HEK293 (cell line): Measurements from ENCODE around the gene FIBCD1.

Experiments
- CTCF ChIA-PET: fragments of 350-600 bp; formaldehyde crosslinking; extraction: SDS; loops from one replicate; lab custom pipeline; 2021; ENCODE audit warnings: antibody characterized with exemption; lab: Yijun Ruan, JAX
- POLR2A ChIA-PET: fragments of 300-600 bp; formaldehyde crosslinking; extraction: SDS; loops from one replicate; lab custom pipeline; 2020; ENCODE audit warnings: antibody characterized with exemption, inconsistent platforms; lab: Yijun Ruan, JAX
- H3K27ac ChIP-seq: fragments of 200-500 bp; sonication (Bioruptor generic); 2 replicates; pipeline ENCODE4 v1.5.1; 2014; ENCODE audit warnings: low read depth, low read length, control low read depth, inconsistent platforms; ENCODE audit errors: extremely low read depth
- H3K36me3 ChIP-seq, 2 experiments: fragments of 200-500 bp in 1 of 2; sonication (Bioruptor generic) in 1 of 2; 1 replicate in 1 of 2; 2 replicates in 1 of 2; pipeline ENCODE4 v1.5.1; 2014 to 2017; ENCODE audit warnings: inconsistent platforms in 2 of 2, low read length in 2 of 2; ENCODE audit not compliant: control insufficient read depth in 2 of 2, insufficient read depth in 1 of 2
- H3K4me1 ChIP-seq: fragments of 200-500 bp; sonication (Bioruptor generic); 2 replicates; pipeline ENCODE4 v1.5.1; 2014; ENCODE audit warnings: mild to moderate bottlenecking, low read length, inconsistent platforms; ENCODE audit not compliant: control insufficient read depth, insufficient read depth
- H3K4me3 ChIP-seq: 2 replicates; pipeline ENCODE4 v1.5.1; 2011; ENCODE audit warnings: low read depth, mild to moderate bottlenecking, control low read depth, low read length, moderate library complexity
- H3K9me3 ChIP-seq: fragments of 200-500 bp; sonication (Bioruptor generic); 2 replicates; pipeline ENCODE4 v1.5.1; 2014; ENCODE audit warnings: low read depth, low read length, inconsistent platforms; ENCODE audit not compliant: control insufficient read depth, insufficient read depth
- BCL11A ChIP-seq: fragments of 450-650 bp; formaldehyde crosslinking; IDR thresholded peaks from 2 replicates; pipeline ENCODE4 v1.5.1; 2016; ENCODE audit warnings: low read depth, missing biosample characterization, missing genetic modification characterization
- FEZF1 ChIP-seq: fragments of 450-650 bp; formaldehyde crosslinking; IDR thresholded peaks from 2 replicates; pipeline ENCODE4 v1.5.1; 2016; ENCODE audit warnings: missing biosample characterization, missing genetic modification characterization
- HIC1 ChIP-seq: fragments of 450-650 bp; formaldehyde crosslinking; IDR thresholded peaks from 2 replicates; pipeline ENCODE4 v1.5.1; 2016; ENCODE audit warnings: missing biosample characterization, missing genetic modification characterization
- HOXC10 ChIP-seq: sonication (generic); formaldehyde crosslinking; IDR thresholded peaks from 2 replicates; pipeline ENCODE4 v1.8.1; 2023; ENCODE audit warnings: mild to moderate bottlenecking, missing genetic modification reagents
- WT1 ChIP-seq: fragments of 450-650 bp; formaldehyde crosslinking; IDR thresholded peaks from 2 replicates; pipeline ENCODE4 v1.5.1; 2016; ENCODE audit warnings: missing biosample characterization, missing genetic modification characterization
- ZBTB17 ChIP-seq: fragments of 450-650 bp; formaldehyde crosslinking; IDR thresholded peaks from 2 replicates; pipeline ENCODE4 v1.5.1; 2016; ENCODE audit warnings: missing biosample characterization, missing genetic modification characterization
- ZBTB21 ChIP-seq: fragments of 450-650 bp; formaldehyde crosslinking; IDR thresholded peaks from 2 replicates; pipeline ENCODE4 v1.5.1; 2017; ENCODE audit warnings: missing biosample characterization, missing genetic modification characterization
- ZNF114 ChIP-seq: fragments of 450-650 bp; formaldehyde crosslinking; IDR thresholded peaks from 2 replicates; pipeline ENCODE4 v1.5.0; 2017; ENCODE audit warnings: missing biosample characterization, missing genetic modification characterization
- ZNF19 ChIP-seq: fragments of 450-650 bp; formaldehyde crosslinking; IDR thresholded peaks from 2 replicates; pipeline ENCODE4; 2016; ENCODE audit warnings: missing biosample characterization, missing genetic modification characterization, low read depth
- ZNF48 ChIP-seq: fragments of 450-650 bp; formaldehyde crosslinking; IDR thresholded peaks from 2 replicates; pipeline ENCODE4 v1.5.1; 2016; ENCODE audit warnings: missing biosample characterization, missing genetic modification characterization
- ZNF544 ChIP-seq: fragments of 450-650 bp; formaldehyde crosslinking; IDR thresholded peaks from 2 replicates; pipeline ENCODE4 v1.5.0; 2017; ENCODE audit warnings: missing biosample characterization, missing genetic modification characterization
- ZNF548 ChIP-seq: fragments of 450-650 bp; formaldehyde crosslinking; IDR thresholded peaks from 2 replicates; pipeline ENCODE4 v1.5.1; 2016; ENCODE audit warnings: missing biosample characterization, missing genetic modification characterization
- ZNF549 ChIP-seq: fragments of 450-650 bp; IDR thresholded peaks from 2 replicates; pipeline ENCODE4 v1.5.1; 2018; ENCODE audit warnings: missing biosample characterization, missing genetic modification characterization, mild to moderate bottlenecking, inconsistent platforms, moderate library complexity
- ZNF560 ChIP-seq: fragments of 450-650 bp; formaldehyde crosslinking; IDR thresholded peaks from 2 replicates; pipeline ENCODE4 v1.5.1; 2017; ENCODE audit warnings: missing biosample characterization, missing genetic modification characterization, borderline replicate concordance
- ZNF623 ChIP-seq: fragments of 450-650 bp; formaldehyde crosslinking; IDR thresholded peaks from 2 replicates; pipeline ENCODE4 v1.5.1; 2016; ENCODE audit warnings: missing biosample characterization, missing genetic modification characterization
- ZNF707 ChIP-seq: fragments of 450-650 bp; formaldehyde crosslinking; IDR thresholded peaks from 2 replicates; pipeline ENCODE4 v1.5.1; 2016; ENCODE audit warnings: missing biosample characterization, missing genetic modification characterization
- ZNF777 ChIP-seq: fragments of 450-650 bp; formaldehyde crosslinking; IDR thresholded peaks from 2 replicates; pipeline ENCODE4 v1.5.1; 2017; ENCODE audit warnings: missing biosample characterization, missing genetic modification characterization, borderline replicate concordance
- ZNF792 ChIP-seq: fragments of 450-650 bp; formaldehyde crosslinking; IDR thresholded peaks from 2 replicates; pipeline ENCODE4 v1.5.1; 2016; ENCODE audit warnings: missing biosample characterization, missing genetic modification characterization
- TF ChIP-seq, protein P1 (sequence below): fragments of 450-650 bp; formaldehyde crosslinking; IDR thresholded peaks from 2 replicates; pipeline ENCODE4 v1.5.1; 2016; ENCODE audit warnings: missing biosample characterization, missing genetic modification characterization
- TF ChIP-seq, protein P2 (sequence below): fragments of 450-650 bp; formaldehyde crosslinking; IDR thresholded peaks from 2 replicates; pipeline ENCODE4 v1.5.1; 2016; ENCODE audit warnings: missing biosample characterization, missing genetic modification characterization

Gene FIBCD1

DNA sequence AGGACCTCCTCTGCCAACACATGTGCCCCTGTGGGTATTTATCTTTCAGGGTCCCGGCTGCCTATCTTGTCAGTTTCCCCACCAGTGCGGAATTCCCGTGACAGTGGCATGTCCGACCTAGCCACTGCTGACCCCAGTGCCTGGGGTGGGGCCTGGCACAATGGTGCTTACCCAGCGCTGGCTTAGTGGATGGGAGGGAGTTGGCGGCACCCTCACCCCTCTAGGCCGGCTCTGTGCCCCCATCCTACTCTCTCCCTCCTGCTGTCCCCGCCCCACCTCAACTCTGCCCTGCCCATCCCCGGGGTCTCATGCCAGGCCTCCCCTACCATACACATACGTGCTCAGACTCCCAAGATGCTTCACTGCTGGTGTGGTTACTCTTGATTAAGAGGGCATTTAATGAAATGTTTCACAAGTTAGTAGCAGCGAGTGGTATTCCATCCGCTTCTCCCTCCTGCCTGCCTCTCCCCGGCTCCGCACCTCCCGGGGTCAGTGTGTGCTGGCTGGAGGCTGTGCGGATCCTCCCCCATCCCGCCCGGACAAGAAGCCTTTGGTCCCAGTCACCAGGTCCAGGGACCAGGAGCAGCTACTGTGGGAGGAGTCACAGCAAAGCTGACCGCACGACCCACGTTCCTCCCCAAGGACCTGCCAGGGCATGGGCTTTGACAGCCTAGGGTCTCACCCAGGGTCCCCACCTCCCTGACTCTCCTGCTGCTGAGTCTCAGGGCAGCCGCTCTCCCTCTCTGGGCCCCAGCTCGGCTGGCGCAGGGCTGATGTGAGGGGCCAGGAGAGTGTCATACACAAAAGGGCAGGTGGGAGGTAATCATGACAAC is 32.9 kb downstream of the FIBCD1 start:
- TF ChIP-seq ZBTB17 (tag by site-specific recombination) (no peak), ZNF777 (no peak), WT1 (tag by site-specific recombination) (no peak), BCL11A (tag by site-specific recombination) (no peak), ZNF792 (no peak), ZNF544 (tag by site-specific recombination) (no peak), ZNF48 (tag by site-specific recombination) (no peak), ZNF19 (tag by site-specific recombination) (no peak), ZBTB21 (tag by site-specific recombination) (no peak), ZNF114 (tag by site-specific recombination) (no peak), ZNF548 (no peak), ZNF560 (tag by site-specific recombination) (no peak), ZNF549 (tag by site-specific recombination) (no peak), FEZF1 (tag by site-specific recombination) (no peak), ZNF623 (no peak)
- ChIA-PET POLR2A (interaction anchor here (0.5 kb wide), 1 partner anchor 188 kb away, joined by 4 read pairs; no protein-coding TSS in a partner anchor), CTCF (interaction anchor here (1.3 kb wide), 1 partner anchor 92 kb away, joined by 4 read pairs; no protein-coding TSS in a partner anchor)
- Histone ChIP-seq H3K4me1 (no peaks in the 10 kb centered on the region), H3K36me3 (no peaks in the 10 kb centered on the region), H3K4me3 (no peak overlapping the region), H3K27ac (no peak overlapping the region), H3K9me3 (no peaks in the 10 kb centered on the region)

- ChIA-PET POLR2A (no interaction called here), CTCF (interaction anchor here (1.0 to 1.3 kb wide), 3 partner anchors 35 to 93 kb away, joined by 3 to 4 read pairs (median 3); no protein-coding TSS in a partner anchor)
- no peaks in the 10 kb centered on the region for H3K36me3 ChIP-seq
- no peak overlapping the region for H3K27ac ChIP-seq
- H3K4me3 ChIP-seq, result no peak overlapping the region
- no peaks in the 10 kb centered on the region for H3K4me1 ChIP-seq
- no peaks in the 10 kb centered on the region for H3K9me3 ChIP-seq
- TF ChIP-seq ZNF707 (no peak), ZNF623 (peak; percentile 90)
Observed at GRCh38 chr9:130905125-130905901, 33.7 kb downstream of the FIBCD1 start.

DNA sequence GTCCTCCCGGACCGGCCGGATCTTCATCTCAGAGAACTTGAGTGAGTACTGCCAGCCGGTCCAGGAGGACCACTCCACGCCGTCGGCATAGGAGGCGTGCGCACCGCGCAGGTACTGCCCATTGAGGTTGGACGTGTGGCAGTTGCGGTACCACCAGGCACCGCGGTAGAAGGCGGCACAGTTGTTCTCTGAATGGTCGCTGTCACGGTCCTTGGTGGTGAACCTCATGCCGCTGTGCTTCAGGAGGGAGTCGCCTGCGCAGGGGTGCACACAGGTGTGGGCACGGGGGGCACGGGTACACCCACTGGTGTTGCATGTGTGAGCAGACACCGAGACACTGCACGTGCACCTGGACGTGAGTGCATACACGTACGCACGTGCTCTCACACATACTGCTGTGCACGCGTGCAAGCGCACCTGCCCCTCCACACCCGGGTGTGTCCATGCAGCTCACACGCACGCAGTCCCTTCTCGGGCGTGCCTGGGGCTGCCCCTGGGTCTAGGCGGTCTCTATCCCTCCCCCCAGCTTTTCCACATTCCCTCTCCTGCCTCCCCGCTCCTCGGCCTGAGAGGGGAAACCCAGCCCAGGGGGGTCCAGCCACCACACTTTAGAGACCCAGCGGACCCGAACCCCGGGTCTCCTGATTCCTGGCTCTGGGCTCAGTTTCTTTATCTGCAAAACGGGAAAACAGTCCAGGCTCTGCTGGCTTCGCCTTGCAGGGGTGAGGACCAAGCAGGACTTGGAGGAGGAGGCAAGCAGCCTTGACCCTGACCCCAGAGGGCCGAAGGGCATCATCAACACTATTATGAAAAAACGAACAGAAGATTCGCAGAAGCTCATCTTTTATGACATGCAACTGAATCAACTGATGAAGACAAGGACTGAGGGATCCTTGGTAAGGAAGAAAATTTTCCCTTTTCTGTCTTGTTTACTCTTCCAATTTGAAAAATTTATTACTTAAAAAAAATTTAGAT is 34.7 kb downstream of the FIBCD1 start:
- ChIA-PET CTCF (interaction anchor here (0.7 to 1.1 kb wide), 3 partner anchors 34 to 42 kb away, joined by 3 read pairs; no protein-coding TSS in a partner anchor), POLR2A (no interaction called here)
- no peaks in the 10 kb centered on the region for H3K36me3 ChIP-seq
- no peaks in the 10 kb centered on the region for H3K4me1 ChIP-seq
- TF ChIP-seq HIC1 (peak; percentile 44; the same call in 1 of the 2 replicates), HOXC10 (CRISPR knock-in tag) (no peak)
- TF ChIP-seq, protein P1, sequence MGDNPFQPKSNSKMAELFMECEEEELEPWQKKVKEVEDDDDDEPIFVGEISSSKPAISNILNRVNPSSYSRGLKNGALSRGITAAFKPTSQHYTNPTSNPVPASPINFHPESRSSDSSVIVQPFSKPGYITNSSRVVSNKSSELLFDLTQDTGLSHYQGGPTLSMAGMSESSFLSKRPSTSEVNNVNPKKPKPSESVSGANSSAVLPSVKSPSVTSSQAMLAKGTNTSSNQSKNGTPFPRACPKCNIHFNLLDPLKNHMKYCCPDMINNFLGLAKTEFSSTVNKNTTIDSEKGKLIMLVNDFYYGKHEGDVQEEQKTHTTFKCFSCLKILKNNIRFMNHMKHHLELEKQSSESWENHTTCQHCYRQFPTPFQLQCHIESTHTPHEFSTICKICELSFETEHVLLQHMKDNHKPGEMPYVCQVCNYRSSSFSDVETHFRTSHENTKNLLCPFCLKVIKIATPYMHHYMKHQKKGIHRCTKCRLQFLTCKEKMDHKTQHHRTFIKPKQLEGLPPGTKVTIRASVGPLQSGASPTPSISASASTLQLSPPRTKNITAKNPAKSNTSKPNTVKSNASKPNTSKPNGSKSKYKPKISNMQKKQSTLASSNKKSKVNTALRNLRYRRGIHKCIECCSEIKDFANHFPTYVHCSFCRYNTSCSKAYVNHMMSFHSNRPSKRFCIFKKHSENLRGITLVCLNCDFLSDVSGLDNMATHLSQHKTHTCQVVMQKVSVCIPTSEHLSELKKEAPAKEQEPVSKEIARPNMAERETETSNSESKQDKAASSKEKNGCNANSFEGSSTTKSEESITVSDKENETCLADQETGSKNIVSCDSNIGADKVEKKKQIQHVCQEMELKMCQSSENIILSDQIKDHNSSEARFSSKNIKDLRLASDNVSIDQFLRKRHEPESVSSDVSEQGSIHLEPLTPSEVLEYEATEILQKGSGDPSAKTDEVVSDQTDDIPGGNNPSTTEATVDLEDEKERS (tag by site-specific recombination), result no peak
- TF ChIP-seq, protein P2, sequence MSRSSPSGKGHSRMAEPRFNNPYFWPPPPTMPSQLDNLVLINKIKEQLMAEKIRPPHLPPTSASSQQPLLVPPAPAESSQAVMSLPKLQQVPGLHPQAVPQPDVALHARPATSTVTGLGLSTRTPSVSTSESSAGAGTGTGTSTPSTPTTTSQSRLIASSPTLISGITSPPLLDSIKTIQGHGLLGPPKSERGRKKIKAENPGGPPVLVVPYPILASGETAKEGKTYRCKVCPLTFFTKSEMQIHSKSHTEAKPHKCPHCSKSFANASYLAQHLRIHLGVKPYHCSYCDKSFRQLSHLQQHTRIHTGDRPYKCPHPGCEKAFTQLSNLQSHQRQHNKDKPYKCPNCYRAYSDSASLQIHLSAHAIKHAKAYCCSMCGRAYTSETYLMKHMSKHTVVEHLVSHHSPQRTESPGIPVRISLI, result no peak
- TF ChIP-seq, all 188 proteins: peak for 1
- no peak overlapping the region for H3K27ac ChIP-seq
- H3K9me3 ChIP-seq, result no peaks in the 10 kb centered on the region
- no peak overlapping the region for H3K4me3 ChIP-seq
